Fibroblast of lung (primary cell): Measurements from ENCODE around the gene KCTD10. TPM values are rescaled to one million over a fixed set of nuclear protein-coding genes. Genes with fewer than 3 reads are reported as not detected.
A peak's percentile ranks its signal among the peaks of the same experiment; 100 is the strongest.

ENCODE experiments used
- DNase-seq, 2 donors: peaks; one replicate each; pipeline versions ENCODE4 v3.0.0 to v3.0.0-alpha.2; 2010; ENCODE audit warnings: low read depth in 2 of 2
- H2AFZ ChIP-seq: 2 replicates; pipeline ENCODE4 v1.5.1; 2012; ENCODE audit warnings: low read length, control low read depth, inconsistent platforms
- H3K27ac ChIP-seq: 2 replicates; pipeline ENCODE4 v1.5.1; 2011; ENCODE audit warnings: low read length, control low read depth; ENCODE audit not compliant: insufficient read depth
- H3K27me3 ChIP-seq: 2 replicates; pipeline ENCODE4 v1.5.1; 2011; ENCODE audit warnings: mild to moderate bottlenecking, low read length; ENCODE audit not compliant: control insufficient read depth, insufficient read depth
- H3K36me3 ChIP-seq: 2 replicates; pipeline ENCODE4 v1.5.1; 2011; ENCODE audit warnings: low read length; ENCODE audit not compliant: control insufficient read depth, insufficient read depth
- H3K4me1 ChIP-seq: 2 replicates; pipeline ENCODE4 v1.5.1; 2011; ENCODE audit warnings: low read length; ENCODE audit not compliant: control insufficient read depth, insufficient read depth; ENCODE audit errors: extremely low read depth
- H3K4me2 ChIP-seq: 2 replicates; pipeline ENCODE4 v1.5.1; 2011; ENCODE audit warnings: low read length, control low read depth; ENCODE audit not compliant: insufficient read depth; ENCODE audit errors: extremely low read depth
- H3K4me3 ChIP-seq, 4 experiments: fragments of 200-600 bp in 1 of 4; sonication (generic) in 1 of 4; replicated peaks in 1 of 4; 2 replicates each; pipeline ENCODE4 v1.5.1; 2011 to 2016; ENCODE audit warnings: low read length in 4 of 4, low read depth in 3 of 4, mild to moderate bottlenecking in 3 of 4, control low read depth in 2 of 4, inconsistent platforms in 1 of 4, mixed read lengths in 1 of 4; ENCODE audit not compliant: insufficient read depth in 1 of 4; ENCODE audit errors: control extremely low read depth in 1 of 4
- H3K79me2 ChIP-seq: 2 replicates; pipeline ENCODE4 v1.5.1; 2012; ENCODE audit warnings: mild to moderate bottlenecking, low read length, inconsistent platforms; ENCODE audit not compliant: control insufficient read depth, insufficient read depth
- H3K9ac ChIP-seq: 2 replicates; pipeline ENCODE4 v1.5.1; 2011; ENCODE audit warnings: mild to moderate bottlenecking, low read length, control low read depth; ENCODE audit not compliant: insufficient read depth
- H3K9me3 ChIP-seq: 2 replicates; pipeline ENCODE4 v1.5.1; 2012; ENCODE audit warnings: low read depth, low read length; ENCODE audit not compliant: control insufficient read depth, insufficient read depth
- H4K20me1 ChIP-seq: 2 replicates; pipeline ENCODE4 v1.5.1; 2011; ENCODE audit warnings: low read length; ENCODE audit not compliant: control insufficient read depth, insufficient read depth; ENCODE audit errors: extremely low read depth
- EZH2 ChIP-seq: IDR thresholded peaks from 2 replicates; pipeline ENCODE4 v1.5.1; 2012; ENCODE audit warnings: low read length, control low read depth, mild to moderate bottlenecking; ENCODE audit errors: missing control alignments
- polyA plus RNA-seq, 2 donors: library from polyadenylated mRNA; depleted of rRNA in 1 of 2; stranded (reverse) in 1 of 2; unstranded in 1 of 2; fragments of >200 nt; gene quantifications; 2 replicates each; pipeline ENCODE4 v1.2.1, GENCODE V29; 2011 to 2012; ENCODE audit warnings: missing spikeins in 1 of 2
- total RNA-seq: library from RNA; depleted of rRNA; stranded (reverse); fragments of >200 nt; gene quantifications from 2 replicates; pipeline ENCODE4 v1.2.1, GENCODE V29; 2014
- TF ChIP-seq, protein P1 (sequence below), 2 donors: IDR thresholded peaks in 1 of 2; conservative IDR thresholded peaks in 1 of 2; 1 replicate in 1 of 2; 2 replicates in 1 of 2; pipeline ENCODE4 v1.5.1; 2011 to 2012; ENCODE audit warnings: low read length in 2 of 2, control low read depth in 1 of 2, inconsistent platforms in 1 of 2, low read depth in 1 of 2, mild to moderate bottlenecking in 1 of 2

KCTD10 gene
- total and polyA plus RNA-seq, 2 donors (not counting 1 experiment from before 2014, with no cell fraction given), result 106 to 190 TPM

DNA sequence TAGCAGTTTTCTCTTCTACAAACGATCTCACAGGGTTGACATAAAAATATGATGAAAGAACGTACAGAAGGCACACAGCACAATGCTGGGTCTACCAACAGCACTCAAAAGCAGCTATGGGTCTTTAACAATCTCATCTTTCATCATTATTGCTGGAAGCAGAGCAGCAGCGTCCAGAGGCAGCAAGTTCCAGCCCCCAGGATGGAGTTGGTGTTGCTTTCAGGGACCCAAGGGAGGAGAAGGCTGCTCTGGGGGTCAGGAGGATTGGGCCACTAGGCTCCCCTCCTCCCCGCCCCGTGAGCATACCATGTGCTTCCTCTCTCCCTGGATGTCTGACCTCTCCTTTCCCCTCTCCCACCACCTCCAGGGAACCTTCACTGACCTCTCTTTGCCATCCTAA lies 13.3 kb downstream of the KCTD10 start:
- H2AFZ ChIP-seq, result no peak overlapping the region
- TF ChIP-seq EZH2, result no peak
- TF ChIP-seq, protein P1, sequence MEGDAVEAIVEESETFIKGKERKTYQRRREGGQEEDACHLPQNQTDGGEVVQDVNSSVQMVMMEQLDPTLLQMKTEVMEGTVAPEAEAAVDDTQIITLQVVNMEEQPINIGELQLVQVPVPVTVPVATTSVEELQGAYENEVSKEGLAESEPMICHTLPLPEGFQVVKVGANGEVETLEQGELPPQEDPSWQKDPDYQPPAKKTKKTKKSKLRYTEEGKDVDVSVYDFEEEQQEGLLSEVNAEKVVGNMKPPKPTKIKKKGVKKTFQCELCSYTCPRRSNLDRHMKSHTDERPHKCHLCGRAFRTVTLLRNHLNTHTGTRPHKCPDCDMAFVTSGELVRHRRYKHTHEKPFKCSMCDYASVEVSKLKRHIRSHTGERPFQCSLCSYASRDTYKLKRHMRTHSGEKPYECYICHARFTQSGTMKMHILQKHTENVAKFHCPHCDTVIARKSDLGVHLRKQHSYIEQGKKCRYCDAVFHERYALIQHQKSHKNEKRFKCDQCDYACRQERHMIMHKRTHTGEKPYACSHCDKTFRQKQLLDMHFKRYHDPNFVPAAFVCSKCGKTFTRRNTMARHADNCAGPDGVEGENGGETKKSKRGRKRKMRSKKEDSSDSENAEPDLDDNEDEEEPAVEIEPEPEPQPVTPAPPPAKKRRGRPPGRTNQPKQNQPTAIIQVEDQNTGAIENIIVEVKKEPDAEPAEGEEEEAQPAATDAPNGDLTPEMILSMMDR (conservative IDR thresholded peaks at IDR 0.05 in 1 of 2, IDR thresholded peaks at IDR 0.05 in 1 of 2; ENCODE audit: low read depth in 1 of 2, low read length in 2 of 2), result no peak

DNA sequence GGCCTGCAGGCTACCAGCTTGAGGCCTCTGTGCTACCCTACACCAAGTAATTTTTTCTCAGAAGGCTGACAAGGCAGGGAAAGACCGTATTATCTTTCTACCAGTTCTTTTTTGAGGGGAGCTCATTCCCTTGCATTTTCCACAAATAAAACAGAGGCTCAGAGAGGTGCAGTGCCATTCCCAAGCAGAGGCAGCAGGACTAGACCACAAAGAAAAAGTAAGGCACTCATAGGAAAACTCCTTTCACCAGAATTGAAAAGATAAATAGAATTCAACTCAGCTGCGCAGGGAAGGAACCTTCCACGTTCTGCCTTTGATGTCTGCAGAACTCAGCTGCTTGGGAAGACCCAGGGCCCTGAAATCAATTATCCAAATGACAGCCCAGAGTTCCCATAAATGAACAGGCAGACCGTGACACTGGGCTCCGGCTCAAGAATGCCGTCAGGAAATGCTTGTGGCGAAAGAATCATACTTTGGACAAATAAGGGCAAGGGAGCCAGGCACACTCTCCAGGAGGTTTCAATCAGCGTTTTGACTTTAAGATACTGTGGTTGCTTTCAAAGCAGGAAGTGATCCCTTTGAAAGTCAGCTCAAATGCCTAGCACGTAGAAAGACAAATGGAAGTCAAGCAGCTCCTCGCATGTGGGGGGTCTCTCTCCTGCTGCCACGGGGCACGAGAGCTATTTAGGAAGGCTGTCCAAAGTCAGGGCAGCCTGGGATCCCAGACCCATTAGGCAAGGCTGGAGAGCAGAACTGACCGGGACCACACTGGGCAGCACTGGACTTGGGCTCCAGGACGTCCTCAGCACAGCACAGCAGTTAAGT lies 14.0 kb downstream of the KCTD10 start:
- H3K27ac ChIP-seq, result peak overlapping the region; percentile 99
- H3K79me2 ChIP-seq, result peaks cover 82% of the 10 kb centered on the region
- H3K27me3 ChIP-seq, result no peaks in the 10 kb centered on the region
- peak; percentile 98 to 99 for DNase-seq
- H3K4me1 ChIP-seq, result peaks cover 78% of the 10 kb centered on the region
- H3K36me3 ChIP-seq, result peaks cover 20% of the 10 kb centered on the region
- TF ChIP-seq, protein P1 (conservative IDR thresholded peaks at IDR 0.05 in 1 of 2, IDR thresholded peaks at IDR 0.05 in 1 of 2; ENCODE audit: low read depth in 1 of 2, low read length in 2 of 2), result no peak
- TF ChIP-seq EZH2, result no peak
- H3K9me3 ChIP-seq, result no peaks in the 10 kb centered on the region
- peak overlapping the region; percentile 15 to 49 (median 30) for H3K4me3 ChIP-seq
- H4K20me1 ChIP-seq, result no peaks in the 10 kb centered on the region
- H3K9ac ChIP-seq, result peak overlapping the region; percentile 76
- no peak overlapping the region for H2AFZ ChIP-seq
- peak overlapping the region; percentile 89 for H3K4me2 ChIP-seq

More for the DNA sequence above, 13.3 kb downstream of the KCTD10 start:
- no peaks in the 10 kb centered on the region for H3K9me3 ChIP-seq
- peaks cover 22% of the 10 kb centered on the region for H3K36me3 ChIP-seq
- H3K27ac ChIP-seq, result peak overlapping the region; percentile 99
- peaks cover 71% of the 10 kb centered on the region for H3K4me1 ChIP-seq
- peak overlapping the region; percentile 5 to 49 (median 24) for H3K4me3 ChIP-seq
- peak overlapping the region; percentile 89 for H3K4me2 ChIP-seq
- peak overlapping the region; percentile 73 for H3K9ac ChIP-seq
- no peaks in the 10 kb centered on the region for H4K20me1 ChIP-seq
- H3K79me2 ChIP-seq, result peaks cover 79% of the 10 kb centered on the region
- no peaks in the 10 kb centered on the region for H3K27me3 ChIP-seq
- DNase-seq, result no peak

DNA sequence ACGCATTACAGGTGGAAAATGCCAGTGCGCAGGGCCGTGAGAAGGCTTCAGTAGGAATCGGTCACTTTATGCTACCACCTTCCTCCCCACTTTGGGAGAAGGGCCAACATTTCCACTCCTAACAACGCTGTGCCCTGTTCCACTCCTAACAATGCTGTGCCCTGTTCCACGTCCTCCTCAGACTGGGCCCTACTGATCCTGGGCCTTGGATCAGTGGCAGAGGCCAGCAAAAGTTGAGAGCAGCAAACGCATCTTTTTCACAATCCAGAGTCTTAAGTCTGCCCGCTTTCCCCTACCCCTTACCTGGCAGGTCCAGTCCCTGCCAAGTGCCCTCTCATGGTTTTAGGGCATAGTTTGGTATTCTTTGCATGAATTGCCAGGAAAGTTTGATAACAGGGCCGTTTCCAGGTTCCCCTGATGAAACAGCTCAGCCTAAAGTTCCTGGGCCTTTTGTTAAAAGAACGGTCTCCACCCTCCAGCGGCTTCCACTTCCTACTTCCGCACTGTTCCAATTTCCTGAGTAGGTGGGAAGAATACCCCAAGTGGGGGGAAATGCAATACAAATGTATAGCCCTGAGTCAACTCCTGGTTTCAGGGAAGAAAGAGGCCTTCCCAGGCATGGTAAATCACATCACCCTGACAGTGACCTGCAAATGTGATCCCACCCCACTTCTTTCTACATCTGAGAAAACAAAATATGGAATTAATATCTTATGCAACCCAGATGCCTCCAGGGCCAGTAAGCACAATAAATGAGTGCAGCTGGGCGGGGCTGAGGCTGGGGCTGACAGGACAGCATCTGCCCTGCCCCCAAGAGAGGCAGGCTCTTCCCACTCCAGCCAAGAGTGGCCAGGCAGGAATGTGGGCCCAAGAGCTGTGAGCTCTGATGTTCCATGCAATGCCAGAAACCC lies 15.0 kb downstream of the KCTD10 start:
- no peak overlapping the region for H2AFZ ChIP-seq
- H3K4me2 ChIP-seq, result peak overlapping the region; percentile 89
- H3K79me2 ChIP-seq, result peaks cover 82% of the 10 kb centered on the region
- H3K27me3 ChIP-seq, result no peaks in the 10 kb centered on the region
- no peaks in the 10 kb centered on the region for H4K20me1 ChIP-seq
- peak; percentile 96 to 97 for DNase-seq
- H3K9me3 ChIP-seq, result no peaks in the 10 kb centered on the region
- H3K9ac ChIP-seq, result peak overlapping the region; percentile 76
- H3K4me1 ChIP-seq, result peaks cover 81% of the 10 kb centered on the region
- H3K36me3 ChIP-seq, result peaks cover 17% of the 10 kb centered on the region
- H3K4me3 ChIP-seq, result peak overlapping the region in 3 of 4 experiments; percentile 1 to 41 (median 22)
- peak overlapping the region; percentile 99 for H3K27ac ChIP-seq
- TF ChIP-seq EZH2, result no peak
- TF ChIP-seq, protein P1 (conservative IDR thresholded peaks at IDR 0.05 in 1 of 2, IDR thresholded peaks at IDR 0.05 in 1 of 2; ENCODE audit: low read depth in 1 of 2, low read length in 2 of 2), result no peak
